Activated CD8-positive, alpha-beta memory T cell treated with anti-CD3 and anti-CD28 coated beads, Interleukin-2, amount 10 ng/mL, durations not matched to agents 7 days and 5 days (primary cell): ENCODE measurements around the gene DAP. TPM values are rescaled to one million over a fixed set of nuclear protein-coding genes. Genes with fewer than 3 reads are reported as not detected.
A peak's percentile ranks its signal among the peaks of the same experiment; 100 is the strongest.

Experiments used
- ATAC-seq: fragments of 150-1000 bp; cut with Tn5 transposase; one replicate; pipeline ENCODE4 v1.10.0; 2021; ENCODE audit warnings: moderate library complexity
- CTCF ChIA-PET: fragments of 350-600 bp; sonication (Branson Sonifier 250); formaldehyde crosslinking; loops from one replicate; lab custom pipeline; 2021; ENCODE audit warnings: antibody characterized with exemption; lab: Charles Lee
- DNase-seq: peaks from one replicate; pipeline ENCODE4 v3.0.0-alpha.2; 2020
- H3K27ac Mint-ChIP-seq: one replicate; pipeline ENCODE4 v1.8.0; 2021; ENCODE audit warnings: mild to moderate bottlenecking, mixed read lengths
- H3K27me3 Mint-ChIP-seq: one replicate; pipeline ENCODE4 v1.8.0; 2021; ENCODE audit warnings: mixed read lengths
- H3K36me3 Mint-ChIP-seq: one replicate; pipeline ENCODE4 v1.8.0; 2021; ENCODE audit warnings: mild to moderate bottlenecking, mixed read lengths
- H3K4me1 Mint-ChIP-seq: one replicate; pipeline ENCODE4 v1.8.0; 2021; ENCODE audit warnings: mixed read lengths
- H3K4me3 Mint-ChIP-seq: one replicate; pipeline ENCODE4 v1.8.0; 2021; ENCODE audit warnings: mild to moderate bottlenecking, moderate library complexity, mixed read lengths
- H3K9me3 Mint-ChIP-seq: one replicate; pipeline ENCODE4 v1.8.0; 2022; ENCODE audit warnings: low read depth, mixed read lengths
- total RNA-seq, 2 experiments: library from RNA; stranded (reverse); gene quantifications; one replicate each; pipeline ENCODE4 v1.2.3, GENCODE V29; 2021

DAP gene
- total RNA-seq, 2 experiments from 2014 or later = 44.5 to 52.2 TPM

GRCh38 chr5:10735569-10736276 lies 25.3 kb downstream of the DAP start:
- Mint-ChIP-seq H3K9me3 (peaks cover 8% of the 10 kb centered on the region), H3K36me3 (peaks cover 33% of the 10 kb centered on the region), H3K4me1 (no peaks in the 10 kb centered on the region), H3K4me3 (no peak overlapping the region), H3K27ac (no peak overlapping the region), H3K27me3 (no peaks in the 10 kb centered on the region)
- CTCF ChIA-PET = no interaction called here
- no peak for ATAC-seq
- no peak for DNase-seq

- no peak overlapping the region for H3K27ac Mint-ChIP-seq
Observed at GRCh38 chr5:10734832-10735523, 26.1 kb downstream of the DAP start.

GRCh38 chr5:10734037-10734709 lies 26.9 kb downstream of the DAP start:
- Mint-ChIP-seq H3K4me3 (no peak overlapping the region), H3K36me3 (peaks cover 18% of the 10 kb centered on the region), H3K9me3 (no peaks in the 10 kb centered on the region), H3K4me1 (no peaks in the 10 kb centered on the region), H3K27me3 (no peaks in the 10 kb centered on the region), H3K27ac (no peak overlapping the region)
- no peak for ATAC-seq
- no peak for DNase-seq
- CTCF ChIA-PET = no interaction called here

More at GRCh38 chr5:10734832-10735523, 26.1 kb downstream of the DAP start:
- Mint-ChIP-seq H3K4me3 (no peak overlapping the region), H3K36me3 (peaks cover 26% of the 10 kb centered on the region), H3K9me3 (peaks cover 2% of the 10 kb centered on the region), H3K27me3 (no peaks in the 10 kb centered on the region), H3K4me1 (no peaks in the 10 kb centered on the region)
- CTCF ChIA-PET = no interaction called here
- no peak for DNase-seq
- no peak for ATAC-seq

- Mint-ChIP-seq H3K4me3 (no peak overlapping the region), H3K9me3 (no peaks in the 10 kb centered on the region), H3K4me1 (no peaks in the 10 kb centered on the region), H3K27me3 (no peaks in the 10 kb centered on the region), H3K36me3 (peaks cover 13% of the 10 kb centered on the region), H3K27ac (no peak overlapping the region)
- CTCF ChIA-PET = no interaction called here
- ATAC-seq (no peak), DNase-seq (no peak)
Observed at GRCh38 chr5:10733426-10733825, 27.6 kb downstream of the DAP start.

GRCh38 chr5:10731913-10732312 lies 29.1 kb downstream of the DAP start:
- H3K27ac Mint-ChIP-seq = no peak overlapping the region

GRCh38 chr5:10730043-10730351 lies 31.0 kb downstream of the DAP start:
- Mint-ChIP-seq H3K4me1 (peaks cover 14% of the 10 kb centered on the region), H3K27ac (no peak overlapping the region), H3K9me3 (no peaks in the 10 kb centered on the region), H3K4me3 (no peak overlapping the region), H3K36me3 (peaks cover 11% of the 10 kb centered on the region), H3K27me3 (no peaks in the 10 kb centered on the region)
- ATAC-seq (no peak), DNase-seq (no peak)
- CTCF ChIA-PET = no interaction called here

More at GRCh38 chr5:10731913-10732312, 29.1 kb downstream of the DAP start:
- no peak for DNase-seq
- CTCF ChIA-PET = no interaction called here
- H3K4me1 Mint-ChIP-seq = peaks cover 10% of the 10 kb centered on the region
- H3K9me3 Mint-ChIP-seq = no peaks in the 10 kb centered on the region
- peaks cover 9% of the 10 kb centered on the region for H3K36me3 Mint-ChIP-seq
- no peak for ATAC-seq
- no peaks in the 10 kb centered on the region for H3K27me3 Mint-ChIP-seq
- no peak overlapping the region for H3K4me3 Mint-ChIP-seq

- DNase-seq = no peak
- H3K36me3 Mint-ChIP-seq = peaks cover 11% of the 10 kb centered on the region
- H3K9me3 Mint-ChIP-seq = no peaks in the 10 kb centered on the region
- CTCF ChIA-PET = no interaction called here
- no peaks in the 10 kb centered on the region for H3K27me3 Mint-ChIP-seq
- peaks cover 14% of the 10 kb centered on the region for H3K4me1 Mint-ChIP-seq
- ATAC-seq = no peak
- no peak overlapping the region for H3K27ac Mint-ChIP-seq
- H3K4me3 Mint-ChIP-seq = no peak overlapping the region
Observed at GRCh38 chr5:10729320-10730042, 31.6 kb downstream of the DAP start.

GRCh38 chr5:10728679-10729078 lies 32.4 kb downstream of the DAP start:
- Mint-ChIP-seq H3K27me3 (no peaks in the 10 kb centered on the region), H3K36me3 (peaks cover 11% of the 10 kb centered on the region), H3K9me3 (no peaks in the 10 kb centered on the region), H3K4me1 (peaks cover 14% of the 10 kb centered on the region), H3K4me3 (no peak overlapping the region), H3K27ac (no peak overlapping the region)
- ATAC-seq (no peak), DNase-seq (no peak)
- CTCF ChIA-PET = no interaction called here

- CTCF ChIA-PET = no interaction called here
- DNase-seq (no peak), ATAC-seq (no peak)
- Mint-ChIP-seq H3K27ac (no peak overlapping the region), H3K27me3 (no peaks in the 10 kb centered on the region), H3K36me3 (peaks cover 8% of the 10 kb centered on the region), H3K9me3 (no peaks in the 10 kb centered on the region), H3K4me1 (peaks cover 14% of the 10 kb centered on the region), H3K4me3 (no peak overlapping the region)
Observed at GRCh38 chr5:10727861-10728260, 33.2 kb downstream of the DAP start.

- Mint-ChIP-seq H3K4me3 (no peak overlapping the region), H3K4me1 (peaks cover 14% of the 10 kb centered on the region), H3K27me3 (no peaks in the 10 kb centered on the region), H3K9me3 (no peaks in the 10 kb centered on the region), H3K36me3 (peaks cover 2% of the 10 kb centered on the region), H3K27ac (no peak overlapping the region)
- ATAC-seq = peak; percentile 47
- CTCF ChIA-PET = no interaction called here
- no peak for DNase-seq
Observed at GRCh38 chr5:10726913-10727517, 34.0 kb downstream of the DAP start.

GRCh38 chr5:10726179-10726912 lies 34.7 kb downstream of the DAP start:
- Mint-ChIP-seq H3K9me3 (no peaks in the 10 kb centered on the region), H3K4me1 (peaks cover 14% of the 10 kb centered on the region), H3K27me3 (no peaks in the 10 kb centered on the region), H3K4me3 (no peak overlapping the region), H3K27ac (no peak overlapping the region), H3K36me3 (peaks cover 6% of the 10 kb centered on the region)
- no peak for ATAC-seq
- CTCF ChIA-PET = no interaction called here
- no peak for DNase-seq

- H3K4me1 Mint-ChIP-seq = peaks cover 14% of the 10 kb centered on the region
- no peak overlapping the region for H3K4me3 Mint-ChIP-seq
- CTCF ChIA-PET = no interaction called here
- H3K9me3 Mint-ChIP-seq = no peaks in the 10 kb centered on the region
- H3K36me3 Mint-ChIP-seq = peaks cover 13% of the 10 kb centered on the region
- no peak overlapping the region for H3K27ac Mint-ChIP-seq
- ATAC-seq (no peak), DNase-seq (no peak)
- no peaks in the 10 kb centered on the region for H3K27me3 Mint-ChIP-seq
Observed at GRCh38 chr5:10725636-10726035, 35.4 kb downstream of the DAP start.
